ENCODE data around the gene ROR1.

Gene ROR1

DNA sequence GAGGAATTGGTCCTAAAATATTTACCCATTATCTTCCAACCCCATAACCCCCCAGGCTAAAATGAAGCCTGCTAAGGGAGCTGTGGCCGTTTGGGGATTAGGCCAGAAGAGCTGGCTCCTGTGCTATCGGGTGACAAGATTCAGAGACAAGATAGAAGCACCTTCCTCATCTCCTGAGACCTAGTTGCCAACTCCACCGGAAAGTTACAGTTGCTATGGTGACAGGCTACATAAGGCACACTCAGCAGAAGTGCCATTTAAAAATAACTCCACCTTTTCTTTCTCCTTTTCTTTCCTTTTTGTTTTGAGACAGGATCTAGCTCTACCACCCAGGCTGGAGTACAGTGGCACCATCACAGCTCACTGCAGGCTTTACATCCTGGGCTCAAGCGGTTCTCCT is 43.6 kb upstream of the ROR1 start:
- Histone ChIP-seq H3K36me3 (ENCODE audit: control insufficient read depth, insufficient read depth, low read length) (no peaks in the 10 kb centered on the region), H3K4me3 (ENCODE audit: low read depth, low read length) (no peak overlapping the region), H3K9ac (no peak overlapping the region), H3K27me3 (ENCODE audit: control insufficient read depth, insufficient read depth, low read length) (no peaks in the 10 kb centered on the region), H3K4me1 (peaks cover 20% of the 10 kb centered on the region), H3K79me2 (no peaks in the 10 kb centered on the region), H3K4me2 (ENCODE audit: low read length) (peak overlapping the region; percentile 47), H3K9me3 (ENCODE audit: control insufficient read depth, low read length) (no peaks in the 10 kb centered on the region), H2AFZ (peak overlapping the region; percentile 63), H3K27ac (peak overlapping the region; percentile 90)
- TF ChIP-seq, protein P1, sequence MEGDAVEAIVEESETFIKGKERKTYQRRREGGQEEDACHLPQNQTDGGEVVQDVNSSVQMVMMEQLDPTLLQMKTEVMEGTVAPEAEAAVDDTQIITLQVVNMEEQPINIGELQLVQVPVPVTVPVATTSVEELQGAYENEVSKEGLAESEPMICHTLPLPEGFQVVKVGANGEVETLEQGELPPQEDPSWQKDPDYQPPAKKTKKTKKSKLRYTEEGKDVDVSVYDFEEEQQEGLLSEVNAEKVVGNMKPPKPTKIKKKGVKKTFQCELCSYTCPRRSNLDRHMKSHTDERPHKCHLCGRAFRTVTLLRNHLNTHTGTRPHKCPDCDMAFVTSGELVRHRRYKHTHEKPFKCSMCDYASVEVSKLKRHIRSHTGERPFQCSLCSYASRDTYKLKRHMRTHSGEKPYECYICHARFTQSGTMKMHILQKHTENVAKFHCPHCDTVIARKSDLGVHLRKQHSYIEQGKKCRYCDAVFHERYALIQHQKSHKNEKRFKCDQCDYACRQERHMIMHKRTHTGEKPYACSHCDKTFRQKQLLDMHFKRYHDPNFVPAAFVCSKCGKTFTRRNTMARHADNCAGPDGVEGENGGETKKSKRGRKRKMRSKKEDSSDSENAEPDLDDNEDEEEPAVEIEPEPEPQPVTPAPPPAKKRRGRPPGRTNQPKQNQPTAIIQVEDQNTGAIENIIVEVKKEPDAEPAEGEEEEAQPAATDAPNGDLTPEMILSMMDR (IDR thresholded peaks at IDR 0.05) = no peak

DNA sequence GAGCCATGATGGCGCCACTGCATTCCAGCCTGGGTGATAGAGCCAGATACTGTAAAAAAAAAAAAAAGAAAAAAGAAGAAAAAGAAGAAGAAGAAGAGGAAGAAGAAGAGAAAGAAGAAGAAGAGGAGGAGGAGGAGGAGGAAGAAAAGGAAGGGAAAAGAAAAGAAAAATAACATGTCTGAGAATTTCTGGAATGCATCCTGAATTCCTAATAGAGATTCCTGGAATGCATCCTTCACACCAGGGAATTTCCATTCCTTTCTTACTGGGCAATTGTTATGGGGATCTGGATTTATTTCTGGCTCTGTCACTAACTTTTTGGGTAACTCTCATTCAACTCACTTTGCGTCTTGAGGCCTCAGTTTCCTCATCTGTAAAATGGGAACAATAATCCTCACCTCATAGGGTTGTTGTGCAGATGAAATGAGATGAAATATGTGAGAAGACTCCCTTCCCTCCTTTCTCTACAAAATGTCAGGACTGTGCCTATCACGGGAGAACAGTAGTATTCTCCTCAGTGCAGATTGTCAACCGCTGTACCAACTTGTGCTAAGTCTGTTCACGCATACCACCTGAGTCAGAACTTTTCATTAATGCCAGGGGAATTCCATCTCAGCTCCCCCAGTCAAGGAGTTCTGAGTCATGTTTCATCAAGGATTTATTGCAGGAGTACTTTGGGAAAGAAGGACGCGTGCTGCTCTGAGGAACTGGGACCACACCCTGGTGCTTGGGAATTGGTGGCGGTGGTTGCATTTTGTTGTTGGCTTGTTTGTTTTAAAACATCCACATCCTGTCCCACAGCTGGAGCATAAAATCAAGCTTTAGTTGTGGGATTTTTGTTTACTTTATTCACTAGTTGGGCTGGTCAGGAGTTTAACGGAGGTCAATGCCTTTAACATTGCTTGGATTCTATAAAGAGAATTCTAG is 42.4 kb upstream of the ROR1 start:
- no peaks in the 10 kb centered on the region for H3K36me3 ChIP-seq (ENCODE audit: control insufficient read depth, insufficient read depth, low read length)
- no peaks in the 10 kb centered on the region for H3K9me3 ChIP-seq (ENCODE audit: control insufficient read depth, low read length)
- H3K4me3 ChIP-seq (ENCODE audit: low read depth, low read length) = no peak overlapping the region
- H3K4me1 ChIP-seq = peaks cover 20% of the 10 kb centered on the region
- TF ChIP-seq, protein P1 (IDR thresholded peaks at IDR 0.05) = no peak
- H2AFZ ChIP-seq = peak overlapping the region; percentile 66
- peak overlapping the region; percentile 4 for H3K4me2 ChIP-seq (ENCODE audit: low read length)
- no peaks in the 10 kb centered on the region for H3K79me2 ChIP-seq
- peak overlapping the region; percentile 61 for H3K27ac ChIP-seq
- H3K27me3 ChIP-seq (ENCODE audit: control insufficient read depth, insufficient read depth, low read length) = no peaks in the 10 kb centered on the region
- H3K9ac ChIP-seq = no peak overlapping the region

DNA sequence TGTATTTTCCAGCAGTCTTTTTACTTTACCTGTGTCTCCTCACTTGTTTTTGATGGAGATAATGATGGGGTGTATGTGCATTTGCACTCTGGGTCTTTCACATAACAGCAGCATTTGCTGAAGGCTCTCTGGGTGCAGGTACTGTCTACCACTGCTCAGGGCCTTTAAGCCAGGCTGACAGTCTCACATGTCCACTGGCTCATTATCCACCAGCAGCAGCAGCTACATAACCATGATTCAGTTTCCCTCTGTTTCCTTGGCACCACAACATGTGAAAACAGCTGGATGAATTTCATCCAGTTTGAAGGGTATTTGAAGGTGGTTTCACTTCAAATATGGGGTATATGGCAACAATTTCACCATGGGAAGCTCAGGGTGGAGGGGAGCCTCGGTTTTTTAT is 41.2 kb upstream of the ROR1 start:
- Histone ChIP-seq H3K79me2 (no peaks in the 10 kb centered on the region), H3K36me3 (ENCODE audit: control insufficient read depth, insufficient read depth, low read length) (no peaks in the 10 kb centered on the region), H2AFZ (peak overlapping the region; percentile 66), H3K9me3 (ENCODE audit: control insufficient read depth, low read length) (no peaks in the 10 kb centered on the region), H3K4me2 (ENCODE audit: low read length) (no peak overlapping the region), H3K4me3 (ENCODE audit: low read depth, low read length) (no peak overlapping the region), H3K9ac (no peak overlapping the region), H3K4me1 (peaks cover 20% of the 10 kb centered on the region), H3K27ac (peak overlapping the region; percentile 61), H3K27me3 (ENCODE audit: control insufficient read depth, insufficient read depth, low read length) (no peaks in the 10 kb centered on the region)
- TF ChIP-seq, protein P1 (IDR thresholded peaks at IDR 0.05) = no peak

DNA sequence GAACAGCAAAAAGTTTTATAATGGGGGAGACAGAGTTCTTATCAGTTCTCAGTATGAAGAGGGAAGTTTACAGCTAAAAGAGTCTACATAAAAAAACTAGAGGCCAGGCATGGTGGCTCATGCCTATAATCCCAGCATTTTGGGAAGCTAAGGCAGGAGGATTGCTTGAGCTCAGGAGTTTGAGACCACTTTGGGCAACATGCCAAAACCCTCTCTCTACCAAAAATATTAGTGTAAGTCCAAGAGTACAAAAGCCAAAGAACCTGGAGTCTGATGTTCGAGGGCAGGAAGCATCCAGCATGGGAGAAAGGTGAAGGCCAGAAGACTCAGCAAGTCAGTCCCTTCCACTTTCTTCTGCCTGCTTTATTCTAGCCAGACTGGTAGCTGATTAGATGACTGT is 35.0 kb upstream of the ROR1 start:
- Histone ChIP-seq H3K9me3 (ENCODE audit: control insufficient read depth, low read length) (no peaks in the 10 kb centered on the region), H2AFZ (no peak overlapping the region)
- TF ChIP-seq, protein P1 (IDR thresholded peaks at IDR 0.05) = no peak

More for the DNA sequence above, 35.0 kb upstream of the ROR1 start:
- no peak overlapping the region for H3K4me3 ChIP-seq (ENCODE audit: low read depth, low read length)
- H3K9ac ChIP-seq = no peak overlapping the region
- no peaks in the 10 kb centered on the region for H3K36me3 ChIP-seq (ENCODE audit: control insufficient read depth, insufficient read depth, low read length)
- no peaks in the 10 kb centered on the region for H3K27me3 ChIP-seq (ENCODE audit: control insufficient read depth, insufficient read depth, low read length)
- H3K79me2 ChIP-seq = no peaks in the 10 kb centered on the region
- no peak overlapping the region for H3K4me2 ChIP-seq (ENCODE audit: low read length)
- no peaks in the 10 kb centered on the region for H3K4me1 ChIP-seq
- H3K27ac ChIP-seq = no peak overlapping the region

Measured in parathyroid adenoma (tissue), 2 donors.